ENCODE measurements around the gene CARD14.
"Not testable (repeated sequence)": the region's sequence is repeated elsewhere in the genome, so short reads cannot be mapped to it uniquely, and the experiment has no call there.

CARD14 gene

GRCh38 chr17:80151333-80151732 lies 18.5 kb upstream of the CARD14 start:
- no peak for DNase-seq

- no peak for DNase-seq
Measured at GRCh38 chr17:80152081-80152702, 17.6 kb upstream of the CARD14 start.

GRCh38 chr17:80153004-80153403 lies 16.8 kb upstream of the CARD14 start:
- DNase-seq, result no peak

GRCh38 chr17:80154166-80154565 lies 15.7 kb upstream of the CARD14 start:
- DNase-seq, result no peak

- DNase-seq, result not testable (repeated sequence)
Measured at GRCh38 chr17:80155600-80155999, 14.2 kb upstream of the CARD14 start.

- DNase-seq, result no peak
Measured at GRCh38 chr17:80158846-80159245, 11.0 kb upstream of the CARD14 start.

GRCh38 chr17:80160536-80160935 lies 9.3 kb upstream of the CARD14 start:
- DNase-seq, result no peak

GRCh38 chr17:80163336-80163735 lies 6.5 kb upstream of the CARD14 start:
- DNase-seq, result no peak

- no peak for DNase-seq
Measured at GRCh38 chr17:80164185-80164584, 5.6 kb upstream of the CARD14 start.

- DNase-seq, result no peak
Measured at GRCh38 chr17:80166446-80166845, 3.4 kb upstream of the CARD14 start.

- no peak for DNase-seq
Measured at GRCh38 chr17:80168371-80168770, 1.5 kb upstream of the CARD14 start.

- no peak for DNase-seq
Measured at GRCh38 chr17:80169107-80169506, 723 bp upstream of the CARD14 start.

GRCh38 chr17:80171681-80172080 lies 1.9 kb downstream of the CARD14 start:
- no peak for DNase-seq

- no peak for DNase-seq
Measured at GRCh38 chr17:80173126-80173525, 3.3 kb downstream of the CARD14 start.

- no peak for DNase-seq
Measured at GRCh38 chr17:80173916-80174315, 4.1 kb downstream of the CARD14 start.

GRCh38 chr17:80176757-80177156 lies 6.9 kb downstream of the CARD14 start:
- DNase-seq, result no peak

- no peak for DNase-seq
Measured at GRCh38 chr17:80177986-80178595, 8.3 kb downstream of the CARD14 start.

GRCh38 chr17:80180192-80180591 lies 10.4 kb downstream of the CARD14 start:
- no peak for DNase-seq

GRCh38 chr17:80181431-80181830 lies 11.6 kb downstream of the CARD14 start:
- DNase-seq, result no peak

- DNase-seq, result no peak
Measured at GRCh38 chr17:80182118-80182844, 12.5 kb downstream of the CARD14 start.

- no peak for DNase-seq
Measured at GRCh38 chr17:80182845-80183223, 13.0 kb downstream of the CARD14 start.

GRCh38 chr17:80183581-80184422 lies 14.0 kb downstream of the CARD14 start:
- DNase-seq, result no peak

GRCh38 chr17:80184423-80184714 lies 14.5 kb downstream of the CARD14 start:
- DNase-seq, result no peak

- DNase-seq, result no peak
Measured at GRCh38 chr17:80185968-80186367, 16.1 kb downstream of the CARD14 start.

All from NCI-H2107 (cell line).